GM10248 (cell line): ENCODE results near the gene IPO8.

Source experiments
- CTCF ChIA-PET: fragments of 300-600 bp; sonication (Branson Sonifier 250); formaldehyde crosslinking; extraction: SDS; loops from one replicate; lab custom pipeline; 2021; ENCODE audit warnings: antibody characterized with exemption; lab: Yijun Ruan, JAX
- POLR2A ChIA-PET: fragments of 350-650 bp; sonication (Branson Sonifier 250); formaldehyde crosslinking; extraction: SDS; loops from one replicate; lab custom pipeline; 2020; ENCODE audit warnings: antibody characterized with exemption; lab: Yijun Ruan, JAX
- DNase-seq: peaks from one replicate; pipeline ENCODE4 v3.0.0; 2012; ENCODE audit errors: extremely low spot score
- CTCF ChIP-seq: IDR thresholded peaks from 2 replicates; pipeline ENCODE4 v1.5.1; 2012; ENCODE audit warnings: mild to moderate bottlenecking, low read depth; ENCODE audit errors: extremely low read depth, missing control alignments, control extremely low read depth

Gene IPO8

GRCh38 chr12:30694412-30695198 lies 1.1 kb downstream of the IPO8 start:
- peak; percentile 20 for DNase-seq
- POLR2A ChIA-PET: no interaction called here
- no peak for TF ChIP-seq CTCF
- CTCF ChIA-PET: interaction anchor here (1.1 to 2.4 kb wide), 7 partner anchors 9 to 113 kb away, joined by 3 to 12 read pairs (median 6); no protein-coding TSS in a partner anchor

- ChIA-PET CTCF (no interaction called here), POLR2A (no interaction called here)
- TF ChIP-seq CTCF: no peak
- no peak for DNase-seq
These were observed 3.2 kb downstream of the IPO8 start for GRCh38 chr12:30692470-30692869.

GRCh38 chr12:30691122-30691879 lies 4.4 kb downstream of the IPO8 start:
- ChIA-PET CTCF (interaction anchor here (0.6 kb wide), 1 partner anchor 10 kb away, joined by 3 read pairs; no protein-coding TSS in a partner anchor), POLR2A (no interaction called here)
- TF ChIP-seq CTCF: no peak
- DNase-seq: no peak

GRCh38 chr12:30687265-30687986 lies 8.2 kb downstream of the IPO8 start:
- CTCF ChIA-PET: no interaction called here
- POLR2A ChIA-PET: no interaction called here
- TF ChIP-seq CTCF: no peak

GRCh38 chr12:30679241-30679640 lies 16.4 kb downstream of the IPO8 start:
- ChIA-PET CTCF (interaction anchor here (1.0 kb wide), 2 partner anchors 10 to 18 kb away, joined by 4 read pairs; no protein-coding TSS in a partner anchor), POLR2A (no interaction called here)
- TF ChIP-seq CTCF: no peak
- DNase-seq: no peak

More at GRCh38 chr12:30687265-30687986, 8.2 kb downstream of the IPO8 start:
- no peak for DNase-seq

- CTCF ChIA-PET: interaction anchor here (1.0 kb wide), 1 partner anchor 11 kb away, joined by 4 read pairs; no protein-coding TSS in a partner anchor
These were observed 17.4 kb downstream of the IPO8 start for GRCh38 chr12:30678221-30678620.

More at GRCh38 chr12:30678221-30678620, 17.4 kb downstream of the IPO8 start:
- POLR2A ChIA-PET: no interaction called here
- no peak for TF ChIP-seq CTCF
- DNase-seq: no peak
